NCI-H460 (cell line): ENCODE results near the gene SRPK2. TPM values are rescaled to one million over a fixed set of nuclear protein-coding genes. Genes with fewer than 3 reads are reported as not detected.
"Not testable (repeated sequence)": the region's sequence is repeated elsewhere in the genome, so short reads cannot be mapped to it uniquely, and the experiment has no call there.

ENCODE experiments used
- DNase-seq: peaks from one replicate; pipeline ENCODE4 v3.0.0-alpha.2; 2016; ENCODE audit warnings: low read depth; ENCODE audit errors: extremely low read depth
- polyA plus RNA-seq: library from polyadenylated mRNA; depleted of rRNA; stranded (reverse); fragments of >200 nt; gene quantifications from 2 replicates; pipeline ENCODE4 v1.2.3, GENCODE V29; 2014; cell fraction: nucleus; rRNA removed
- total RNA-seq: library from RNA; depleted of rRNA; stranded (reverse); fragments of >200 nt; shearing (Covaris generic); gene quantifications from 2 replicates; pipeline ENCODE4 v1.2.3, GENCODE V29; 2014; rRNA removed

Gene SRPK2
- total RNA-seq, result 41.6 and 52.8 TPM in 2 replicates
- 19.1 and 25.3 TPM in 2 replicates for polyA plus RNA-seq

DNA sequence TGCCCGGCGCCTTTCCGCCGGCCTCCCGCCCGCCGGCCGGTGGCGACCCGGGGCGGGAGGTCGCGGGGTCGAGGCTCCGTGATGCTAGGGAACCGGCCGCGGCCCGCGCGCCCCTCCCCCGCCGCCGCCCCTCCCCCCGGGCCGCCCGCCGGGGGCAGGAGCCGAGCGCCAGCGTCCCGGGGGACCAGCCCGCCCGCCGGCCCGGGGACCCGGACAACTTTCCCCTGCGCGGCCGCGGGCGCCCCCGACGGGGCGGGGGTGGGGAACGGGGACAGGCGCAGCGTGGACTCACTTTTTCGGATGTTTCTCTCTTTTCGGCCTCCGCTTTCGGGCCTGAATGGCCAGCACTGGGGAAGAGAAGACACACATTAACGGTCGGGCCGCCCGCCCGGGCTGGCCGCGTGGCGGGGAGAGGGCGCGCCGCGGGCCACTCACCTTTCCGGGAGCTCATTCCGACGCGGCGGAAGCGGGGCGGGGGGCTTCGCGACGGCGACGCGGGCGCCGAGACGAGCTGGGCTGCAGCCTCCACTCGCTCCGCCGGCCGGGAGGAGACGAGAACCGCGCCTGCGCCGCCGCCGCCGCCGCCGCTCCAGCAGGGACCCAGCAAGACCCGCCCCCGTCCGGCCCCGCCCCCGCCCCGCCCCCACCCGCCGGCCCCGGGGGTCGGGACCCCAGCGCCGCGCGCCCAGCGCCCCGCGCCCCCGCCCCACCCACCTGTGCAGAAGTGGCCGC, at the start of gene SRPK2:
TSS of gene SRPK2 (minus strand) at position 566 of the 732 bp plus-strand sequence.
- DNase-seq, result peak; percentile 60

DNA sequence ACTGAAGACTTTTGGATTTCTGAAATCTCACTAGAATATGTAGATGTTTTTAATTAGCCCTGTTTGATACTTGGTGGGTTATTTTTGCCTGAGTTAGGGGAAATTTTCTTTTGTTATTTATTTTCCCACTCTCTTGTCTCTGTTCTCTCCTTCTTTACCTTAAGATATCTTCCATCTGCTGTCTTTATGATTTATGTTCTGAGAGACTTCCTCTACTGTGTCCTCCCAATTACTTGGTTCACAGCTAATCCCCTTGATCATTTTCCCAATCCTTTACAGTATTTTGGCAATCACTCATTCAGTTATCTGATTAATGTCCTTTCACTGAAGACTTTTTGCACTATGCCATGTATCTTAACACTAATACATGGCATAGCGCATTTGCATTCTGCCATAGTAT, 49.5 kb upstream of the SRPK2 start:
- DNase-seq, result no peak

GRCh38 chr7:105437356-105437755, 48.6 kb upstream of the SRPK2 start:
- not testable (repeated sequence) for DNase-seq

GRCh38 chr7:105429746-105430612, 41.3 kb upstream of the SRPK2 start:
- DNase-seq, result peak; percentile 56

DNA sequence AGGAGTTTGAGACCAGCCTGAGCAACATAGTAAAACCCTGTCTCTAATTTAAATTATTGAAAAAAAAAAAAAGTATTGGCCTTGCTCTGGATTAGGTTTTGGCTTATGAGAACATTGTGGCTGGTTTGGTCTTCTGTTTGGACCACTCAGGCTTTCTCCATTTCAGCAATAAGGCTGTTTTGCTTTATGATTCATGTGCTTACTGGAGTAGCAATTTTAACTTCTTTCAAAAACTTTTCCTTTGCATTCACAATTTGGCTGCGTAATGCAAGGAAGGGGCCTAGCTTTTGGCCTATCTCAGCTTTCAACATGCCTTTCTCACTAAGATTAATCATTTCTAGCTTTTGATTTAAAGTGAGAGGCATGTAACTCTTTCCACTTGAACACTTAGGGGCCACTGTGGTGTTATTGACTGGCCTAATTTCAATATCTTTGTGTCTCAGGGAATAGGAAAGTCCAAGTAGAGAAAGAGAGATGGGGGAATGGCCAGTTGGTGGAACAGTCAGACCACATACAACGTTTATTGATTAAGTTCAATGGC, 38.0 kb upstream of the SRPK2 start:
- DNase-seq, result no peak

GRCh38 chr7:105423987-105424386, 35.3 kb upstream of the SRPK2 start:
- no peak for DNase-seq

GRCh38 chr7:105413887-105414437, 25.2 kb upstream of the SRPK2 start:
- no peak for DNase-seq

GRCh38 chr7:105410774-105411173, 22.1 kb upstream of the SRPK2 start:
- DNase-seq, result not testable (repeated sequence)

GRCh38 chr7:105409775-105410174, 21.1 kb upstream of the SRPK2 start:
- DNase-seq, result not testable (repeated sequence)

DNA sequence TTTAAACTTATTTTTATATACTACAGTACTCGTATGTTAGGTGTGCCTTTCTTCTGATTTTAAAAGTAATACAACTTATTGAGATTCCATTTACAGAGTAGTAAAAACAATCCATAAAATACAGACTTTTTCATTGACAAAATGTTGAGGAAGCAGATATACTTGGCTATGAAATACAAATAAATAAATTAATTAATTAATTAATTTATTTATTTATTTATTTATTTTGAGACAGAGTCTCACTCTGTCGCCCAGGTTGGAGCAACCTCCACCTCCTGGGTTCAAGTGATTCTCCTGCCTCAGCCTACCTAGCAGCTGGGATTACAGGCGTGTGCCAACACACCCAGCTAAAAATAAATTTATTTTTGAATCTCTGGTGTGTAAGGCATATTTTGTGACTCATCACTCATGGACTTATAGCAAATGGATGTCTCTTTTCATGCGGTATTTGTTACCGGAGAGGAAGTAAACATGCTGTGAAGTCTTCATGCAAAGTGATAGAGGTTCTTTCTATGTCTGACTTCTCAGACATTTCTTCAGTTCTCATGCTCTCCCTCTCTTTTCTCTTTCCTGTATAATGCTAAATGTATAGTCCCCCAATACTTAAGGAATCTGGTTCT, 20.2 kb upstream of the SRPK2 start:
- no peak for DNase-seq

DNA sequence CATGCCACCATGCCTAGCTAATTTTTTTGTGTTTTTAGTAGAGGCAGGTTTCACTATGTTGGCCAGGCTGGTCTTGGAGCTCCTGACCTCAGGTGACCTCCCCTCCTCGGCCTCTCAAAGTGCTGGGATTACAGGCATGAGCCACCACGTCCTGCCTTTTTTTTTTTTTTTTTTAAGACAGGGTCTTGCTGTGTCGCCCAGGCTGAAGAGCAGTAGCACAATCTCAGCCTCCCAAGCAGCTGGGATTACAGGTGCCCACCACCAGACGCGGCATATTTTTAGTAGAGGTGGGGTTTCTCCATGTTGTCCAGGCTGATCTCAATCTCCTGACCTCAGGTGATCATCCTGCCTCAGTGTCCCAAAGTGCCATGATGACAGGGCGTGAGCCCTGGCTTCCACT, 14.4 kb upstream of the SRPK2 start:
- no peak for DNase-seq

DNA sequence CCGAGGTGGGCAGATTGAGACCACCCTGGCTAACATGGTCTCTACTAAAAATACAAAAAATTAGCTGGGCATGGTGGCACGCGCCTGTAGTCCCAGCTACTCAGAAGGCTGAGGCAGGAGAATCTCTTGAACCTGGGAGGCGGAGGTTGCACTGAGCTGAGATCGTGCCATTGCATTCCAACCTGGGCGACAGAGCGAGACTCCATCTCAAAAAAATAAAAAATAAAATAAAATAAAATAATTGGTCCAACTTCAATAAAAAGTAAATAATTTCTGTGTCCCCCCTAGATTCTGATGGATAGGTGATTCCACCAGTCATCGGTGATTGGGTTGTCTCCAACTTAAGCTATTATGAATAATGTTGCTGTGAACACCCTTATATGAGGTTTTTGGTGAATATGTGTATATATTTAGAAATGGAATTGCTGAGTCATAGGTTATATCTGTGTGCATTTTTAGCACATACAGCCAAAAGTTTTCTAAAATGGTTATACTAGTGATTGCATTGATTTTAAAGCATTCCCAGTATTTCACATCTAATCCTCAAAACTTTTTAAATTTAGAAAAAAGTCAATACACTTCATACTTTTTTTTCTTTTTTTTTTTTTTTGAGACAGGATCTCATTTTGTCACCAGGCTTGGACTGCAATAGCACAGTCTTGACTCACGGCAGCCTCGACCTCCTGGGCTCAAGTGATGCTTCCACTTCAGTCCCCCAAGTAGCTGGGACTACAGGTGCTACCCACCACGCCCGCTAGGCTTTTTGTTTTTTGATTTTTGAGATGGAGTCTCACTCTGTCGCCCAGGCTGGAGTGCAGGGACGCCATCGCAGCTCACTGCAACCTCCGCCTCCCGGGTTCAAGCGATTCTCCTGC, 13.7 kb upstream of the SRPK2 start:
- no peak for DNase-seq

DNA sequence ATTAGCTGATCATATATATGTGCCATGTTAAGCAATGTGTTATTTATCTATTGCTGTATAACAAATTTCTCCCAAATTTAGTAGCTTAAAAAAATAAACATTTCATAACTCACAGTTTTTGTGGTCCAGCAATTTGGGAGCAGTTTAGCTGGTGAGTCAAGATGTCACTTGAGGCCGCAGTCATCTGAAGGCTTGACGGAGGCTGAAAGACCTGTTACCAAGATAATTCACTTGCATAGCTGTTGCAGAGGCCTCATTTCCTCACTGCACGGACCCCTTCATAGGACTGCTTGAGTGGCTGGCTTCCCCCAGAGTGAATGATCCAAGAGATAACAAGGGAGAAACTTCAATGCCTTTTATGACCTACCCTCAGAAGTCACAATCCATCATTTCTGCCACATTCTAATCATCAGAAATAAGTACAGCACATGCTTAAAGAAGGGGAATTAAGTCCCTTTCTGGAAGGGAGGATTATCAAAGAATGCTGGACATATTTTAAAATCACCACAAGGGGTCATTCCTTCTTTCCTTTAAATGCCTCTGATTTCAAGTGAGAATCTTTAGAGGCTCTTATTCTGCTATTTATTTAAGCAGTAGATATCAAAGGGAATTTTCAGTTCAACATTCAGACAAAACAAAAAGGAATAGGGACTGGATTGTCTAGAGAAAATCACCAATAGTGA, 10.5 kb upstream of the SRPK2 start:
- DNase-seq, result no peak

- no peak for DNase-seq
Measured at GRCh38 chr7:105396566-105396965, 7.8 kb upstream of the SRPK2 start.

GRCh38 chr7:105391429-105391828, 2.7 kb upstream of the SRPK2 start:
- DNase-seq, result no peak

GRCh38 chr7:105389889-105390288, 1.2 kb upstream of the SRPK2 start:
- no peak for DNase-seq

DNA sequence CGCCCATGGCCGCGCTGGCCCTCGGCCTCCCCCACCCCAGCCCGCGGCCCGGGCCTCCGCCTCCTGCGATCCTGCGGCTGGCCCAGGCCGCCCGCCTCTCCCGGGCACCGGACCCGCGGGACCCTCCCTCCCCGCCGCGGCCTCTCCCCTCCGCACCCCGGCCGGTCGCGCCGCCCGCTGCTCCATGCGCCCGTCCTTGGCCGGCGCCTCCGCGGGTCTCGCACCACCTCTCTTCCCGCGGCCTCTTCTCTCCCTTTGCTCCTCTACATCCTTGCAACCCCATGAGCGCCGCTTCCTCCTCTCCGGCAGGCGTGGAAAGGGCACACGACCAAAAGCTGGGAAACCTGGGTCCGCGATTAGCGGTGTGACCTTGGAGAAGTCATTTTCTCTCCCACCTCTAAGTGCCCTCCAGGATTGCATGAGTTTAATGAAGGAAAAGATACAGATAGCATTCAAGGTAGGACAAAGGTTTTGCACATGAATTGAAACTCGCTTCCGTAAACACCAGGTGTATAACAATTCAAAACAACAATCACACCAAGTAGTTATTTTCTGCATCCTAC, 448 bp upstream of the SRPK2 start:
- peak; percentile 41 for DNase-seq

DNA sequence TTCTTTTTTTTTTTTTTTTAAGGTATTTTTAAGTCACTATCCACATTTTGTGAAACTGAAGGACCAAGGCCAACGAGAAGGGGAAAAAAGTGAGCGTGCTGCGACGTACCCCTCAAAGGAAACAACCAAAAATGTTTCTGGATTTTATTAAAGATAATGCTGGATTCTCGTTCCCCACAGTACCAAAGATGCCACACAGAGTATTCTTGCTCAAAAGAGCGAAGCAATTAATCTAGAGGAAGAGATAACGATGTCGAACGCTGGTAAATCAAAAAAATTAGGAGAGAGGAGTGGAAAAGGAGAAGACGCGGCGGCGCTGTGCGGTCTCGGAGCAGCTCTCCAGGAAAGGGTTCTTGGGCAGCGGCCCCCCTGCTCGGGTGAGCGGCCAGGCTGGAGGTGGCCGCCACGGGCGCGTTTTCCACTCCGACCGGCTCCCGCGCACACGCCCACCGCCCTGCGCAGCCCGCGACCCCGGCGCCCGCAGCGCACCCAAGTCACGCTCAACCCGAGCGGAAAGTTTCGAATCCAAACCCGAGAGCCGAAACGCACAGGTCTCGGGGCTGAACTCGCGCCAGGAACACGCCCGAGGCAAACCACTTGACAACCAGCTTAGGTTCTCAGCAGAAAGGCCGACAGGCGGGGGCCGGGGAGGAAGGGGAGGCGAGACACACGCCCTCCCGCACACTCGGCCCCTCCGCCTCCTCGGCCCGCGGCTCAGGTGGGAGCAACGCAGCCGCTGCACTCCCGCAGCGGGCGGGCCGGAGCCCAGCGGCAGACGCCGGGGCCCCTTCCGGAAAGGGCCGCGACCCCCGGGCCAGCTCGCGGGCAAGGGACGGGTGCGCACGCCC, 989 bp downstream of the SRPK2 start:
- no peak for DNase-seq
